ENCODE measurements around the gene CALCA.

The CALCA gene

GRCh38 chr11:14949437-14950147 is 22.6 kb downstream of the CALCA start:
- TF ChIP-seq CTCF (IDR thresholded peaks at IDR 0.05; ENCODE audit: control extremely low read depth, extremely low read depth, low read depth, missing control alignments) = no peak
- no peak for DNase-seq (ENCODE audit: extremely low spot score)
- POLR2A ChIA-PET = no interaction called here
- CTCF ChIA-PET = interaction anchor here (1.3 to 2.0 kb wide), 3 partner anchors 9 to 109 kb away, joined by 3 to 4 read pairs (median 4); no protein-coding TSS in a partner anchor

GRCh38 chr11:14942745-14943144 is 29.4 kb downstream of the CALCA start:
- TF ChIP-seq CTCF (IDR thresholded peaks at IDR 0.05; ENCODE audit: control extremely low read depth, extremely low read depth, low read depth, missing control alignments) = no peak
- CTCF ChIA-PET = interaction anchor here (3.2 kb wide), 1 partner anchor 35 kb away, joined by 14 read pairs; no protein-coding TSS in a partner anchor
- POLR2A ChIA-PET = no interaction called here
- DNase-seq (ENCODE audit: extremely low spot score) = no peak

- ChIA-PET CTCF (no interaction called here), POLR2A (no interaction called here)
- TF ChIP-seq CTCF (IDR thresholded peaks at IDR 0.05; ENCODE audit: control extremely low read depth, extremely low read depth, low read depth, missing control alignments) = no peak
- DNase-seq (ENCODE audit: extremely low spot score) = no peak
These were observed 33.2 kb downstream of the CALCA start for GRCh38 chr11:14938936-14939335.

- CTCF ChIA-PET = interaction anchor here (1.1 to 2.8 kb wide), 3 partner anchors 27 to 166 kb away, joined by 3 to 16 read pairs (median 3); no protein-coding TSS in a partner anchor
- POLR2A ChIA-PET = no interaction called here
- DNase-seq (ENCODE audit: extremely low spot score) = no peak
- no peak for TF ChIP-seq CTCF (IDR thresholded peaks at IDR 0.05; ENCODE audit: control extremely low read depth, extremely low read depth, low read depth, missing control alignments)
These were observed 37.4 kb downstream of the CALCA start for GRCh38 chr11:14934641-14935351.

- TF ChIP-seq CTCF (IDR thresholded peaks at IDR 0.05; ENCODE audit: control extremely low read depth, extremely low read depth, low read depth, missing control alignments) = no peak
- ChIA-PET POLR2A (no interaction called here), CTCF (interaction anchor here (1.1 to 1.3 kb wide), 2 partner anchors 10 to 24 kb away, joined by 3 to 4 read pairs; no protein-coding TSS in a partner anchor)
- no peak for DNase-seq (ENCODE audit: extremely low spot score)
These were observed 39.7 kb downstream of the CALCA start for GRCh38 chr11:14932447-14932846.

GRCh38 chr11:14930369-14930768 is 41.8 kb downstream of the CALCA start:
- CTCF ChIA-PET = no interaction called here

More at GRCh38 chr11:14930369-14930768, 41.8 kb downstream of the CALCA start:
- no peak for DNase-seq (ENCODE audit: extremely low spot score)
- no peak for TF ChIP-seq CTCF (IDR thresholded peaks at IDR 0.05; ENCODE audit: control extremely low read depth, extremely low read depth, low read depth, missing control alignments)
- POLR2A ChIA-PET = no interaction called here
